NCI-H2171 (cell line): ENCODE results near the gene GABRG3.

Experiments
- DNase-seq: peaks from one replicate; lab custom pipeline; 2025; lab: John Stamatoyannopoulos, UW

The GABRG3 gene

GRCh38 chr15:26970712-26971210 lies at the start of gene GABRG3:
TSS of gene GABRG3 (plus strand) at chr15:26971181.
- DNase-seq = no peak

GRCh38 chr15:26921433-26921832 lies 49.5 kb upstream of the GABRG3 start:
- no peak for DNase-seq

GRCh38 chr15:26926081-26926480 lies 44.9 kb upstream of the GABRG3 start:
- no peak for DNase-seq

- DNase-seq = no peak
Measured at GRCh38 chr15:26928051-26928450, 42.9 kb upstream of the GABRG3 start.

GRCh38 chr15:26929588-26929987 lies 41.4 kb upstream of the GABRG3 start:
- no peak for DNase-seq

- no peak for DNase-seq
Measured at GRCh38 chr15:26934848-26935247, 36.1 kb upstream of the GABRG3 start.

- no peak for DNase-seq
Measured at GRCh38 chr15:26935322-26935721, 35.7 kb upstream of the GABRG3 start.

- DNase-seq = no peak
Measured at GRCh38 chr15:26936502-26936901, 34.5 kb upstream of the GABRG3 start.

GRCh38 chr15:26937134-26937533 lies 33.8 kb upstream of the GABRG3 start:
- no peak for DNase-seq

- no peak for DNase-seq
Measured at GRCh38 chr15:26939398-26939797, 31.6 kb upstream of the GABRG3 start.

GRCh38 chr15:26941489-26941888 lies 29.5 kb upstream of the GABRG3 start:
- no peak for DNase-seq

- no peak for DNase-seq
Measured at GRCh38 chr15:26943866-26944265, 27.1 kb upstream of the GABRG3 start.

GRCh38 chr15:26945046-26945445 lies 25.9 kb upstream of the GABRG3 start:
- DNase-seq = no peak

- DNase-seq = no peak
Measured at GRCh38 chr15:26950001-26950400, 21.0 kb upstream of the GABRG3 start.

- DNase-seq = no peak
Measured at GRCh38 chr15:26954403-26954802, 16.6 kb upstream of the GABRG3 start.

GRCh38 chr15:26967719-26968269 lies 3.2 kb upstream of the GABRG3 start:
- no peak for DNase-seq

GRCh38 chr15:26968806-26969205 lies 2.2 kb upstream of the GABRG3 start:
- no peak for DNase-seq

- DNase-seq = no peak
Measured at GRCh38 chr15:26971271-26972018, 464 bp downstream of the GABRG3 start.

- DNase-seq = no peak
Measured at GRCh38 chr15:26972636-26973035, 1.7 kb downstream of the GABRG3 start.

GRCh38 chr15:26974120-26974780 lies 3.3 kb downstream of the GABRG3 start:
- DNase-seq = peak; percentile 11

GRCh38 chr15:26981492-26981891 lies 10.5 kb downstream of the GABRG3 start:
- DNase-seq = no peak

- DNase-seq = no peak
Measured at GRCh38 chr15:26983822-26984221, 12.8 kb downstream of the GABRG3 start.

- no peak for DNase-seq
Measured at GRCh38 chr15:26985050-26985449, 14.1 kb downstream of the GABRG3 start.
